ENCODE results near the gene DEDD. TPM values are rescaled to one million over a fixed set of nuclear protein-coding genes. Genes with fewer than 3 reads are reported as not detected.
A peak's percentile ranks its signal among the peaks of the same experiment; 100 is the strongest.

Gene DEDD
- total and polyA plus RNA-seq, 2 of the 13 experiments (the other 11 are each of a cell fraction or from before 2014, with no cell fraction given), result 12.6 to 27.8 TPM

- 0 out of 2 replicates have a peak, but pooled peaks have one; percentile 69 for TF ChIP-seq ZNF256 (CRISPR knock-in tag; conservative IDR thresholded peaks at IDR 0.05)
- TF ChIP-seq ZNF850 (CRISPR knock-in tag; conservative IDR thresholded peaks at IDR 0.05), result no peak
- no peak for TF ChIP-seq LBX2 (CRISPR knock-in tag; IDR thresholded peaks at IDR 0.05; ENCODE audit: borderline replicate concordance)
- TF ChIP-seq RCOR2 (CRISPR knock-in tag; IDR thresholded peaks at IDR 0.05), result no peak
- TF ChIP-seq ATF7 (IDR thresholded peaks at IDR 0.05), result no peak
- peak; percentile 77; the same call in 1 of the 2 replicates for TF ChIP-seq ATF7 (CRISPR knock-in tag; IDR thresholded peaks at IDR 0.05)
- TF ChIP-seq CREB3 (CRISPR knock-in tag; IDR thresholded peaks at IDR 0.05), result no peak
- no peak for TF ChIP-seq NFE2L2 (IDR thresholded peaks at IDR 0.05; ENCODE audit: low read length)
- TF ChIP-seq TFDP1 (CRISPR knock-in tag; IDR thresholded peaks at IDR 0.05; ENCODE audit: borderline replicate concordance), result peak; percentile 53
- TF ChIP-seq MZF1 (CRISPR knock-in tag; IDR thresholded peaks at IDR 0.05; ENCODE audit: borderline replicate concordance), result no peak; the same call in 1 of the 2 replicates
- no peak for TF ChIP-seq CENPT (CRISPR knock-in tag; IDR thresholded peaks at IDR 0.05; ENCODE audit: low read depth)
- TF ChIP-seq ATF6 (CRISPR knock-in tag; conservative IDR thresholded peaks at IDR 0.05), result peak; percentile 89
- 0 out of 2 replicates have a peak, but pooled peaks have one; percentile 51 for TF ChIP-seq DR1 (CRISPR knock-in tag; IDR thresholded peaks at IDR 0.05)
- TF ChIP-seq CCDC6 (CRISPR knock-in tag; IDR thresholded peaks at IDR 0.05), result no peak
- TF ChIP-seq ZNF713 (CRISPR knock-in tag; IDR thresholded peaks at IDR 0.05), result no peak
- peak; percentile 67; the same call in 1 of the 2 replicates for TF ChIP-seq KDM4B (CRISPR knock-in tag; IDR thresholded peaks at IDR 0.05)
- TF ChIP-seq SMC3 (IDR thresholded peaks at IDR 0.05; ENCODE audit: low read length), result peak; percentile 21; the same call in 1 of the 2 replicates
- no peak for TF ChIP-seq CEBPZ (IDR thresholded peaks at IDR 0.05; ENCODE audit: low read length)
- no peak; the same call in 1 of the 2 replicates for TF ChIP-seq ZNF205 (CRISPR knock-in tag; IDR thresholded peaks at IDR 0.05)
- TF ChIP-seq NCOA5 (CRISPR knock-in tag; IDR thresholded peaks at IDR 0.05), result no peak
- peak; percentile 86 for TF ChIP-seq RBFOX2 (IDR thresholded peaks at IDR 0.05; ENCODE audit: low read depth, low read length)
- peak; percentile 55; the same call in 1 of the 2 replicates for TF ChIP-seq SP5 (CRISPR knock-in tag; IDR thresholded peaks at IDR 0.05; ENCODE audit: borderline replicate concordance, low read depth)
Measured at GRCh38 chr1:161177112-161177935, 44.9 kb upstream of the DEDD start, which contains the start of gene B4GALT3 (continued).

All from HepG2 (cell line).